ENCODE results near the gene TMEM132A. TPM values are rescaled to one million over a fixed set of nuclear protein-coding genes. Genes with fewer than 3 reads are reported as not detected.

The TMEM132A gene
- total and polyA plus RNA-seq, 4 experiments from 2014 or later: 0.78 to 0.93 TPM; not detected in 2

- Histone ChIP-seq H3K4me3 (ENCODE audit: low read length in 2 of 2) (no peak overlapping the region), H3K27me3 (ENCODE audit: insufficient read depth, low read length) (no peaks in the 10 kb centered on the region), H3K27ac (ENCODE audit: low read depth, low read length) (no peak overlapping the region), H3K36me3 (ENCODE audit: insufficient read depth, low read length) (peaks cover 80% of the 10 kb centered on the region), H3K9me3 (ENCODE audit: control insufficient read depth in 1 of 2, low read length in 2 of 2) (no peaks in the 10 kb centered on the region), H3K4me1 (ENCODE audit: insufficient read depth, low read length) (no peaks in the 10 kb centered on the region)
- no peak for DNase-seq
- Mint-ChIP-seq H3K9me3 (no peaks in the 10 kb centered on the region), H3K36me3 (peaks cover 62 to 93% of the 10 kb centered on the region in 2 donors), H3K27ac (peak overlapping the region in 1 of 7 donors; percentile 61), H3K4me3 (no peak overlapping the region), H3K4me1 (peaks cover 2 to 5% (median 3%) of the 10 kb centered on the region in 4 donors), H3K27me3 (no peaks in the 10 kb centered on the region)
- intact Hi-C loops (cut with micrococcal nuclease): no loop called here
- POLR2A ChIA-PET (ENCODE audit: partially characterized antibody): interaction anchor here (0.9 to 1.2 kb wide), 3 partner anchors 8 to 214 kb away, joined by 3 to 4 read pairs (median 4); partner anchors contain the start of gene PRPF19
- CTCF ChIA-PET (ENCODE audit: partially characterized antibody): interaction anchor here (0.8 to 5.2 kb wide), 6 partner anchors 8 to 66 kb away, joined by 3 to 53 read pairs (median 4); partner anchors contain the start of gene TMEM109
These were observed 26.8 kb upstream of the TMEM132A start for GRCh38 chr11:60897496-60897895.

GRCh38 chr11:60899046-60899936 lies 25.0 kb upstream of the TMEM132A start:
- Histone ChIP-seq H3K36me3 (ENCODE audit: insufficient read depth, low read length) (peaks cover 80% of the 10 kb centered on the region), H3K9me3 (ENCODE audit: control insufficient read depth in 1 of 2, low read length in 2 of 2) (no peaks in the 10 kb centered on the region), H3K4me3 (ENCODE audit: low read length in 2 of 2) (no peak overlapping the region), H3K27me3 (ENCODE audit: insufficient read depth, low read length) (no peaks in the 10 kb centered on the region), H3K27ac (ENCODE audit: low read depth, low read length) (no peak overlapping the region), H3K4me1 (ENCODE audit: insufficient read depth, low read length) (peaks cover 10% of the 10 kb centered on the region)
- ChIA-PET CTCF (ENCODE audit: partially characterized antibody) (interaction anchor here (0.7 to 9.7 kb wide), 16 partner anchors 9 to 121 kb away, joined by 3 to 117 read pairs (median 5); partner anchors contain the start of gene TMEM109), POLR2A (ENCODE audit: partially characterized antibody) (interaction anchor here (1.2 to 7.9 kb wide), 3 partner anchors 12 to 21 kb away, joined by 3 to 111 read pairs (median 3); partner anchors contain the start of gene TMEM109)
- peaks cover 7 to 16% (median 11%) of the 10 kb centered on the region in 4 donors for H3K4me1 Mint-ChIP-seq
- intact Hi-C loops (cut with micrococcal nuclease): loop anchor here (1.0 to 2.0 kb wide), 2 partner anchors 68 to 124 kb away; no protein-coding TSS in a partner anchor
- peak overlapping the region in 3 of 7 donors; percentile 13 to 49 (median 24) for H3K27ac Mint-ChIP-seq
- H3K27me3 Mint-ChIP-seq: no peaks in the 10 kb centered on the region
- peak in 4 of 5 donors; percentile 30 to 49 (median 44) for DNase-seq
- H3K36me3 Mint-ChIP-seq: peaks cover 60 to 96% of the 10 kb centered on the region in 2 donors
- no peak overlapping the region for H3K4me3 Mint-ChIP-seq
- H3K9me3 Mint-ChIP-seq: no peaks in the 10 kb centered on the region

GRCh38 chr11:60899977-60900376 lies 24.3 kb upstream of the TMEM132A start:
- Mint-ChIP-seq H3K36me3 (peaks cover 56 to 91% of the 10 kb centered on the region in 2 donors), H3K4me3 (no peak overlapping the region)
- intact Hi-C loops (cut with micrococcal nuclease): loop anchor here (1.0 to 2.0 kb wide), 2 partner anchors 69 to 125 kb away; no protein-coding TSS in a partner anchor

GRCh38 chr11:60900673-60901404 lies 23.4 kb upstream of the TMEM132A start:
- peaks cover 51 to 89% of the 10 kb centered on the region in 2 donors for H3K36me3 Mint-ChIP-seq
- Histone ChIP-seq H3K9me3 (ENCODE audit: control insufficient read depth in 1 of 2, low read length in 2 of 2) (no peaks in the 10 kb centered on the region), H3K4me1 (ENCODE audit: insufficient read depth, low read length) (peaks cover 26% of the 10 kb centered on the region), H3K4me3 (ENCODE audit: low read length in 2 of 2) (no peak overlapping the region), H3K27ac (ENCODE audit: low read depth, low read length) (no peak overlapping the region), H3K36me3 (ENCODE audit: insufficient read depth, low read length) (peaks cover 65% of the 10 kb centered on the region), H3K27me3 (ENCODE audit: insufficient read depth, low read length) (no peaks in the 10 kb centered on the region)
- CTCF ChIA-PET (ENCODE audit: partially characterized antibody): interaction anchor here (1.0 to 9.7 kb wide), 6 partner anchors 13 to 69 kb away, joined by 3 to 117 read pairs (median 20); partner anchors contain the start of gene TMEM109
- POLR2A ChIA-PET (ENCODE audit: partially characterized antibody): interaction anchor here (1.2 to 7.9 kb wide), 2 partner anchors 13 kb away, joined by 3 to 111 read pairs; partner anchors contain the start of gene TMEM109
- no peak for DNase-seq
- peak overlapping the region in 2 of 7 donors; percentile 7 to 47 for H3K27ac Mint-ChIP-seq
- peaks cover 14 to 30% (median 24%) of the 10 kb centered on the region in 4 donors for H3K4me1 Mint-ChIP-seq
- H3K4me3 Mint-ChIP-seq: no peak overlapping the region
- intact Hi-C loops (cut with micrococcal nuclease): no loop called here
- no peaks in the 10 kb centered on the region for H3K27me3 Mint-ChIP-seq
- H3K9me3 Mint-ChIP-seq: no peaks in the 10 kb centered on the region

More at GRCh38 chr11:60899977-60900376, 24.3 kb upstream of the TMEM132A start:
- H3K27ac ChIP-seq (ENCODE audit: low read depth, low read length): no peak overlapping the region
- ChIA-PET CTCF (ENCODE audit: partially characterized antibody) (interaction anchor here (0.7 to 9.7 kb wide), 14 partner anchors 8 to 121 kb away, joined by 3 to 117 read pairs (median 5); partner anchors contain the start of gene TMEM109), POLR2A (ENCODE audit: partially characterized antibody) (interaction anchor here (1.2 to 7.9 kb wide), 2 partner anchors 12 to 14 kb away, joined by 3 to 111 read pairs; partner anchors contain the start of gene TMEM109)
- Mint-ChIP-seq H3K4me1 (peaks cover 9 to 21% (median 16%) of the 10 kb centered on the region in 4 donors), H3K27me3 (no peaks in the 10 kb centered on the region), H3K9me3 (no peaks in the 10 kb centered on the region), H3K27ac (peak overlapping the region in 1 of 7 donors; percentile 25)
- H3K27me3 ChIP-seq (ENCODE audit: insufficient read depth, low read length): no peaks in the 10 kb centered on the region
- H3K4me3 ChIP-seq (ENCODE audit: low read length in 2 of 2): no peak overlapping the region
- no peak for DNase-seq
- H3K9me3 ChIP-seq (ENCODE audit: control insufficient read depth in 1 of 2, low read length in 2 of 2): no peaks in the 10 kb centered on the region
- peaks cover 73% of the 10 kb centered on the region for H3K36me3 ChIP-seq (ENCODE audit: insufficient read depth, low read length)
- H3K4me1 ChIP-seq (ENCODE audit: insufficient read depth, low read length): peaks cover 17% of the 10 kb centered on the region

GRCh38 chr11:60902625-60903024 lies 21.6 kb upstream of the TMEM132A start:
- H3K36me3 Mint-ChIP-seq: peaks cover 35 to 75% of the 10 kb centered on the region in 2 donors
- peaks cover 17 to 44% (median 33%) of the 10 kb centered on the region in 4 donors for H3K4me1 Mint-ChIP-seq
- Histone ChIP-seq H3K4me3 (ENCODE audit: low read length in 2 of 2) (no peak overlapping the region), H3K4me1 (ENCODE audit: insufficient read depth, low read length) (peaks cover 33% of the 10 kb centered on the region), H3K27ac (ENCODE audit: low read depth, low read length) (no peak overlapping the region), H3K36me3 (ENCODE audit: insufficient read depth, low read length) (peaks cover 50% of the 10 kb centered on the region), H3K9me3 (ENCODE audit: control insufficient read depth in 1 of 2, low read length in 2 of 2) (no peaks in the 10 kb centered on the region), H3K27me3 (ENCODE audit: insufficient read depth, low read length) (no peaks in the 10 kb centered on the region)
- no peaks in the 10 kb centered on the region for H3K27me3 Mint-ChIP-seq
- intact Hi-C loops (cut with micrococcal nuclease): no loop called here
- POLR2A ChIA-PET (ENCODE audit: partially characterized antibody): interaction anchor here (1.4 to 7.9 kb wide), 2 partner anchors 12 to 15 kb away, joined by 3 to 111 read pairs; partner anchors contain the start of gene TMEM109
- H3K27ac Mint-ChIP-seq: peak overlapping the region in 4 of 7 donors; percentile 30 to 66 (median 50)
- no peak for DNase-seq
- no peaks in the 10 kb centered on the region for H3K9me3 Mint-ChIP-seq
- CTCF ChIA-PET (ENCODE audit: partially characterized antibody): interaction anchor here (1.2 to 9.7 kb wide), 3 partner anchors 11 to 71 kb away, joined by 3 to 117 read pairs (median 21); partner anchors contain the start of gene TMEM109
- peak overlapping the region in 2 of 8 donors; percentile 13 to 59 for H3K4me3 Mint-ChIP-seq

- no peaks in the 10 kb centered on the region for H3K9me3 ChIP-seq (ENCODE audit: control insufficient read depth in 1 of 2, low read length in 2 of 2)
- H3K27me3 ChIP-seq (ENCODE audit: insufficient read depth, low read length): no peaks in the 10 kb centered on the region
- H3K27ac ChIP-seq (ENCODE audit: low read depth, low read length): peak overlapping the region; percentile 85
- peak overlapping the region; percentile 60 to 99 (median 91) for H3K27ac Mint-ChIP-seq
- no peak for DNase-seq
- peaks cover 15 to 49% (median 35%) of the 10 kb centered on the region in 4 donors for H3K4me1 Mint-ChIP-seq
- H3K36me3 Mint-ChIP-seq: peaks cover 14 to 52% of the 10 kb centered on the region in 2 donors
- POLR2A ChIA-PET (ENCODE audit: partially characterized antibody): interaction anchor here (0.8 to 7.9 kb wide), 14 partner anchors 8 to 224 kb away, joined by 3 to 111 read pairs (median 4); partner anchors contain the start of genes CCDC86, CD6 and TMEM109
- CTCF ChIA-PET (ENCODE audit: partially characterized antibody): interaction anchor here (1.0 to 9.7 kb wide), 8 partner anchors 8 to 282 kb away, joined by 3 to 117 read pairs (median 4); partner anchors contain the start of gene TMEM109
- peak overlapping the region; percentile 85 for H3K4me3 ChIP-seq (ENCODE audit: low read length in 2 of 2)
- intact Hi-C loops (cut with micrococcal nuclease): no loop called here
- H3K36me3 ChIP-seq (ENCODE audit: insufficient read depth, low read length): peaks cover 32% of the 10 kb centered on the region
- peak overlapping the region; percentile 82 to 94 (median 91) for H3K4me3 Mint-ChIP-seq
- no peaks in the 10 kb centered on the region for H3K27me3 Mint-ChIP-seq
- H3K4me1 ChIP-seq (ENCODE audit: insufficient read depth, low read length): peaks cover 33% of the 10 kb centered on the region
- H3K9me3 Mint-ChIP-seq: no peaks in the 10 kb centered on the region
These were observed 19.2 kb upstream of the TMEM132A start for GRCh38 chr11:60905047-60905446.
